NCI-H510A (cell line): ENCODE data around the gene P2RX2.

Experiments used
- DNase-seq: peaks from one replicate; lab custom pipeline; 2025; lab: John Stamatoyannopoulos, UW

The P2RX2 gene

DNA sequence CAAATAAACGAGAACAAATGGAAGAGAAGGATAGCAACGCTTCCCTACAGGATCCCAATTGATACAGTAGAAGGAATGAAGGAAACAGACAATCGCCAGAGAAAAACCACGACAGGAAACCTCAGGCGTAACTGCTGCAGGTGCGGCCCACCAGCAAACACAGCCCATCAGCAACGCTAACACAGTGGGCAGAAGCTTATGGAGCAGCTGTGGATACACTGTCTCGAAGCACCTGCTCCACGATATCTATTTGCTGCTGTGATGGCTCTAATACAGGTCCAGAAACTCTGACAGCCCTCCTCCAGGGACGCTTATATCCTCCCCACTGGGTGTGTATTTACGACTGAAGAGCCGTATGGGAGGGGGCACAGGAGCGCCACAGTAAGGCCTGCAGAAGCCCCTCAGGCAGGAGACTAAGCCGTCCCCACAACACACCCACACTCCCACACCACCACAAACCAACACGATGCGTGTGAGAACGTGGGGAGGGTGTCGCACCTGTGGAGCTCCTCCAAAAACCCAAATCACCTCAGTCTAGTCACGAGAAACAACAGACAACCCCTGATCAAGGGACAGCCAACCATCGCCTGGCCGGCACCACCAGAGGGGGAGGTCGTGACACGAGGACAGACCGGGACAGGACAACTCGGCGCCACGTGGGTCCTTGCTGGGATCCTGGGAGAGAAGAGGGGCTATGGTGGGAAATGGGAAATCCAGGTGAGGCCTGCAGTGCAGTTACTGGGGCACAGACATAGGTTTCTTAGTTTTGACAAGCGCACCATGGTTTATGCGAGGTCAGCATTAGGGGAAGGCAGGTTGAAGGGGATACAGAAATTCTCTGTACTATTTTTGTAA, 44.6 kb downstream of the P2RX2 start:
- DNase-seq, result no peak

DNA sequence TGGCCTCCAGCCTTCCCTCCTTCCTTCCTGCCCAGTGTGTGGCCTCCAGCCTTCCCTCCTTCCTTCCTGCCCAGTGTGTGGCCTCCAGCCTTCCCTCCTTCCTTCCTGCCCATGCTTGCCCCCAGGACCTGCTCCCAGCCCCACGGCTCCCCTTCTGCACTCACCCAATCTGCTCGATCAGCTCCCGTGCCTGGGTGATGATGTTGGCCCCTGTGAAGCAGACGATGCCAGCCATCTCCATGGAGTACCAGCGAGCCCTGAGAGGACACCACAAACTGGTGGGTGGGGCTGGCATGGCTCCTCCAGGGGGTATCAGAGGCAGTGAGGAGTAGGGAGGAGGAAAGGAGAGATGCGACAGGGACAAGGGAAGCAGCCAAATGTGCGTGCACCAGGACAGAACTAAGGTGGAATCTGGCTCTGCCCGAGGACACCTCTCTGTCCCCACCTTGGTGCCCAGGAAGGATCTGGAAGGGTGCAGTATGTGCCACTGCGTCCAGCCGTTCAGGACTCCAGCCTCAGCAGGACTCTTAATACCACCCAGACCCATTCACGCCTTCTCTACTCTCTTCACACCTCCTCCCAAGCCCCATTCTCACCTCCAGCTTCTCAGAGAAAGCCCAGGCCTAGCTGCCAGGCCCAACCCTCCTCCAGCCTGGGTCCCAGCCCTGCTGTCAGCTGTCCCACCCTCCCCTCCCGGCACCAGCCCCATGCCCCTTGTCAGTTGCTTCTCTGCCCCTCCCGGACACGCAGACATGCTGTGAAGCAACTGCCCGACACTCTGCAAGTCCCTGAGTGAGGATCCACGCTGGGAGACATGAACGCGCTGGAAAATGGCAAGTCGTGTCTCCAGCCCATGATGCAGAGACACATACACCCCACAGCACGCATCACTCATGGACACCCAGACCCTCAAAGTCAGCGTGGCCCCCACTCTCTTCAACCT, 45.9 kb downstream of the P2RX2 start:
- no peak for DNase-seq

DNA sequence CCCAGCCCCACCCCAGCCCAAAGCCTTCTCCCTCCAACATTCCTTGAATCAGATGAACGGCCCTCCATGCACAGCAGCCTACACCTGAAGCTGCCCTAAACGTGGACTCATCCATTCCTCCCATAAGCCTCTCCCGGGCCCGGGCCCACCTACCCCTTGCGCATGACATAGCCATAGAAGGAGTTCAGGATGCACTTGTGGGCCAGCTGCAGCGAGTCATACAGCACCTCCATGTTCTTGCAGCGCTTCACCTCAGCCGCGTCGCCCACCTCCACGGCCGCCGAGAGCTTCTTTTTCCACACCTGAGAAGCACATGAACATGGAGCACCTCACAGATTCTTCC, 46.5 kb downstream of the P2RX2 start:
- no peak for DNase-seq

DNA sequence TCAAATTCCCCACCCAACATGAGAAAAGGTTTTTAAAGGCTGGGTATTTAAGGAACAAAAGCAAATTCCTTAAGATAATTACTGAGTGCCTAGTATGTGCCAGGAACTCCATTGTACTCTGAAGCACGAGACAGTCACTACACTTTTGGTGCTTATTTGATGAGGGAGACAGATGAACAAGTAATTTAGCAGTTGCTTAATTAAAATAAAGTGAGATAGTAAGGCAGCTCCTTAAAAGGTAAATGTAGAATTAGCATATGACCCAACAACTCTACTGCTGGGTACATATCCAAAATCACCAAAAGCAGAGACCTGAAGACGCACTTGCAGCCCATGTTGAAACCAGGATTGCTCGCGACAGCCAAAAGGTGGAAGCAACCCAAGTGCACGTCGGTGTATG, 47.2 kb downstream of the P2RX2 start:
- no peak for DNase-seq

DNA sequence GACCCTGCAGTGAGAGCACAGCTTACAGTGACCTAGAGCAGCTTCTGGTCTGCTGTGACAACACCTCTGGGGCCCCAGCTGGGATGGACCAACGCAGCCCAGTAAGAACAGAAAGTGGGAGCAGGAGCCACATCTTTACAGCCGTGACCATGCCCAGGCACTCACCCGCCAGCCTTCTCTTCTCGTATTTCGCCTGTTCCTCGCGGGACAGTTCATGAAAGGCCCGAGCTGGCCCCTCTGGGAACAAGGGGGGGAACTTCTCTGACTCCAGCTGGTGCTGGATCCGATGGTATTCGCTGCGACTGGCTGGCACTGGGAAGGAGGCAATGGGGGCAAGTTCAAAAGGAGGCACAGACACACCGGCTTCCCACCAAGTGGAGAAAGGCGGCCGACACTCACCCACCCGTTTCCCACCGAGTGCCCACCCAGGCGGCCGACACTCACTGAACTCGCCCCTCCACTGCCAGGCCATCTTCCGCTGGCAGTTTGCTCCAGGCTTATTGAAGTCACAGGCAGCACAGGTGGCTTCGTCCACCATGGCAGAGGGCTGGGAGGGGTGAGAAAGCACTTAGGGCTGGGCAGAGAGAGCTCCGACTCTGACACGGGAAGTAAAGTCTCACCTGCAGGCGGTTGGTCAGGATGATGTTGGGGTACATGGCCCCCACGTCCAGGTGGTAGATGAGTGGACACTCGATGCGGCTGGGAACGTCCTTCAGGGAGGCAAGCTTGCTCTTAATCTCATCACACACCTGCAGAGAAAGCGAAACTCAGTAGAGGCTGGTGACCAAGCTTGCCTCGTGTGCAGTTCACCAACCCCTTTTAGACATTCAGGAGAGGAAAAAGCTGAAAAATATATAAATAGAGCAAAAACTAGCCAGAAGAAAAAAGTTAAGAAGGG, 49.9 kb downstream of the P2RX2 start:
- no peak for DNase-seq

DNA sequence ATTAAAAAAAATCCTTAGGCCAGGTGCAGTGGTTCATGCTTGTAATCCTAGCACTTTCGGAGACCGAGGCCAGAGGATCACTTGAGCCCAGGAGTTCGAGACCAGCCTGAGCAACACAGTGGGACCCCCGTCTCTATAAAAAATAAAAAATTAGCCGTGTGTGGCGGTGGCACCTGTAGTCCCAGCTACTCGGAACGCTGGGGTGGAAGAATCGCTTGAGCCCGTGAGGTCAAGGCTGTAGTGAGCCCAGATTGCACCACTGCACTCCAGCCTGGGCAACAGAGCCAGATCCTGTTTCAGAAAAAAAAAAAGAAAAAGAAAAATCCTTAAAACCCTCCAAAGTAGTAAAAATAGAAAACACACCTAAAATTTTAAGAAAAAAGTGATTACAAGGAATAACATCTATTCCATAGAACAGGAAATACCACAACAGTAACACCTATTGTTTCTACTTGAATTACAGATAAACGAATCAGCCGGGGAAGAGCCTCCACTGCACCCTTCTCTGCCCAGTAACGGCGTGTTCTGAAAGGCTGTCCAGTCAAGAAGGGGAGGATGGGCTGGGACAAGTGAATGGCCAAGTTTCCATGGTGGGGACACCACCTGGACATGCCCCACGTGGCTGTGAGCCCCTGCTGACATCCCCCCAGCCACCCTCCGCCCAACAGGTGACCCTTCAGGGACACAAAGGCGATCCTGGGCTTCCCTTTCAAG, 50.7 kb downstream of the P2RX2 start:
- no peak for DNase-seq
